Tibial nerve (tissue), 4 donors: Measurements from ENCODE around the gene DIP2C.

ENCODE experiments used
- CTCF ChIP-seq, 5 experiments: fragments of 200-600 bp in 3 of 5; fragments of 450-650 bp in 2 of 5; sonication (generic) in 3 of 5; IDR thresholded peaks; one replicate each; pipeline ENCODE4 v1.5.1; 2016 to 2019; ENCODE audit warnings: antibody characterized with exemption in 5 of 5, mild to moderate bottlenecking in 3 of 5, moderate library complexity in 2 of 5
- EP300 ChIP-seq, 2 donors: sonication (generic); formaldehyde crosslinking; IDR thresholded peaks; one replicate each; pipeline ENCODE4 v1.6.1; 2017; ENCODE audit warnings: antibody characterized with exemption in 2 of 2, mild to moderate bottlenecking in 1 of 2

GRCh38 chr10:497898-498451, 191.5 kb downstream of the DIP2C start:
- TF ChIP-seq CTCF (IDR thresholded peaks at IDR 0.05) = no peak
- TF ChIP-seq EP300 (IDR thresholded peaks at IDR 0.05) = no peak
